BJ (cell line): Measurements from ENCODE around the gene SCAND1. TPM values are rescaled to one million over a fixed set of nuclear protein-coding genes. Genes with fewer than 3 reads are reported as not detected.

Experiments used
- CTCF ChIA-PET: fragments of 350-600 bp; formaldehyde crosslinking; extraction: SDS; loops from one replicate; lab custom pipeline; 2021; ENCODE audit warnings: antibody characterized with exemption, inconsistent platforms; lab: Yijun Ruan, JAX
- POLR2A ChIA-PET: fragments of 300-600 bp; sonication (Branson Sonifier 250); formaldehyde crosslinking; extraction: SDS; loops from one replicate; lab custom pipeline; 2021; ENCODE audit warnings: antibody characterized with exemption; lab: Charles Lee
- DNase-seq: peaks from one replicate; pipeline ENCODE4 v3.0.0-alpha.2; 2011; ENCODE audit warnings: low read depth
- H3K27me3 ChIP-seq: 2 replicates; pipeline ENCODE4 v1.6.0; 2011; ENCODE audit warnings: low read length; ENCODE audit not compliant: control insufficient read depth, insufficient read depth
- H3K36me3 ChIP-seq: 2 replicates; pipeline ENCODE4 v1.5.1; 2011; ENCODE audit warnings: low read length; ENCODE audit not compliant: control insufficient read depth, insufficient read depth
- H3K4me3 ChIP-seq: 2 replicates; pipeline ENCODE4 v1.5.1; 2011; ENCODE audit warnings: low read depth, mild to moderate bottlenecking, control low read depth, low read length
- CTCF ChIP-seq: IDR thresholded peaks from 2 replicates; pipeline ENCODE4 v1.5.1; 2011; ENCODE audit warnings: low read depth, mild to moderate bottlenecking, control low read depth, inconsistent platforms, low read length, moderate library complexity; ENCODE audit not compliant: insufficient read depth
- polyA plus RNA-seq: library from polyadenylated mRNA; depleted of rRNA; stranded (reverse); fragments of >200 nt; gene quantifications from 2 replicates; pipeline ENCODE4 v1.2.3, GENCODE V29; 2011

SCAND1 gene
- polyA plus RNA-seq, 1 experiment, result 15.8 TPM

- Histone ChIP-seq H3K4me3 (no peak overlapping the region), H3K36me3 (peaks cover 9% of the 10 kb centered on the region), H3K27me3 (no peaks in the 10 kb centered on the region)
- CTCF ChIA-PET, result interaction anchor here (1.2 kb wide), 1 partner anchor 11 kb away, joined by 3 read pairs; no protein-coding TSS in a partner anchor
- TF ChIP-seq CTCF, result no peak
- POLR2A ChIA-PET, result no interaction called here
- DNase-seq, result no peak
These were observed 15.0 kb downstream of the SCAND1 start for GRCh38 chr20:35939264-35939663.

- Histone ChIP-seq H3K4me3 (no peak overlapping the region), H3K36me3 (peaks cover 8% of the 10 kb centered on the region), H3K27me3 (no peaks in the 10 kb centered on the region)
- CTCF ChIA-PET, result interaction anchor here (0.8 to 2.2 kb wide), 2 partner anchors 14 to 20 kb away, joined by 3 to 8 read pairs; partner anchors contain the start of gene SCAND1
- no peak for DNase-seq
- no peak for TF ChIP-seq CTCF
- POLR2A ChIA-PET, result no interaction called here
These were observed 20.3 kb downstream of the SCAND1 start for GRCh38 chr20:35934050-35934449.

- H3K27me3 ChIP-seq, result no peaks in the 10 kb centered on the region
- DNase-seq, result no peak
- no peak for TF ChIP-seq CTCF
- no peak overlapping the region for H3K4me3 ChIP-seq
- ChIA-PET CTCF (no interaction called here), POLR2A (no interaction called here)
- H3K36me3 ChIP-seq, result peaks cover 9% of the 10 kb centered on the region
These were observed 25.0 kb downstream of the SCAND1 start for GRCh38 chr20:35929301-35929700.

GRCh38 chr20:35920523-35920922 lies 33.8 kb downstream of the SCAND1 start:
- ChIA-PET CTCF (interaction anchor here (0.8 to 1.0 kb wide), 2 partner anchors 13 to 201 kb away, joined by 3 read pairs; no protein-coding TSS in a partner anchor), POLR2A (no interaction called here)
- Histone ChIP-seq H3K36me3 (peaks cover 9% of the 10 kb centered on the region), H3K27me3 (no peaks in the 10 kb centered on the region), H3K4me3 (no peak overlapping the region)
- no peak for DNase-seq
- no peak for TF ChIP-seq CTCF

GRCh38 chr20:35918021-35918420 lies 36.3 kb downstream of the SCAND1 start:
- CTCF ChIA-PET, result no interaction called here
- no peak for DNase-seq
- Histone ChIP-seq H3K27me3 (no peaks in the 10 kb centered on the region), H3K4me3 (no peak overlapping the region), H3K36me3 (peaks cover 9% of the 10 kb centered on the region)
- no peak for TF ChIP-seq CTCF
- POLR2A ChIA-PET, result no interaction called here
